NCI-H2171 treated with DMSO at 0.1 percent for 48 hours (cell line): ENCODE data around the gene GLRA3.

Experiments used
- DNase-seq: peaks from one replicate; lab custom pipeline; 2025; lab: John Stamatoyannopoulos, UW

GLRA3 gene

GRCh38 chr4:174595141-174595929 lies 233.7 kb downstream of the GLRA3 start:
- no peak for DNase-seq

DNA sequence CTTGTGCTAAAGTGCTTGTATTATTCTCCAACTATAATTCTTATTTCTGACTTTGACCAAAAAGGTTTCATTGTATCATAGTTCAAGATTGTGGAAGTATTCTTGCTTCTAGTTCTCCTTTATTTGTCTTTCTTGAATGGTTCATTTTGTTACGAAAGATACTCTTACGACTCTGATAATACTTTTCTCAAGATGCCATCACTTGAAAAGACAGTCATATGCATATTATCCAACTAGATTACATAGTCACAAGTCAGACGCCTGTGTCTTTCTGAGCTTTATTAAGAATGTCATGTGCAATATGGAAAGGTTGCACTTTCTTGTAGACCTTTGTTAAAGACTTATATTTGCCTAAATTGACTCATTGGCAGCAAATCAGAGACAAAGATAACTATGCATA lies 235.3 kb downstream of the GLRA3 start:
- no peak for DNase-seq

- DNase-seq, result no peak
Measured at GRCh38 chr4:174592985-174593335, 236.1 kb downstream of the GLRA3 start.

GRCh38 chr4:174592256-174592984 lies 236.6 kb downstream of the GLRA3 start:
- no peak for DNase-seq

DNA sequence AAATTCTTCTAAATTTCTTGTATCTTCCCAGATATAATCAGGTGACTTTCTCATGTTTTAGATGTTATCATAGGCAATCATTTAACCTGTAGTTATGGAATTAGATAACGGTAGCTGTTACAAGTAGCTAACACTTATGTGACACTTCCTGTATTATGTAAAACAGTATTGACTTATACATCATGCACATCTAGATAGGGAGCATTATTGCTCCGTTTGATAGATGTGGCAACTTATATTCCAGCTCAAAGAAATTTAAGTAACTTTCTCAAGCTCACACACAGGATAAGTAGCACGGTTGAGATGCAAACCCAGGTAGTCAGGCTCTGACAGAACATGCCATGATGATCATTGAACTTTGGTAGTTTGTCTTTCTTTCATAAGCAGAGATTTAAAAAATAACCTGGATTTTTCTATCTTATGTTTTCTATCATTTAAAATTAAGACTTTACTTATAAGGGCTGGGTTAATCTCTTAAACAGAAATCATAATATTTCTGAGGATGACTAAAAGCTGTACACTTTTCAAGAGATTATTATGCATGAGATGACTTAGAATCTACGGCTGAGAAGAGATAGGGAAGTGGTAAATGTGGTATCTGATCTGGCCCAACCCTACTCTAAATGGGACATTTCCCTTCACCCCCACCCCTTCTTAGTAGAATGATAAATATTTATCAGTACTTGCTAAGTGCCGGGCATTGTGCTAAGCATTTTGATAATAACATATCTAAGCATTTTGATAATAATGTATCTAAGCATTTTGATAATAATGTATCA lies 237.6 kb downstream of the GLRA3 start:
- DNase-seq, result no peak

DNA sequence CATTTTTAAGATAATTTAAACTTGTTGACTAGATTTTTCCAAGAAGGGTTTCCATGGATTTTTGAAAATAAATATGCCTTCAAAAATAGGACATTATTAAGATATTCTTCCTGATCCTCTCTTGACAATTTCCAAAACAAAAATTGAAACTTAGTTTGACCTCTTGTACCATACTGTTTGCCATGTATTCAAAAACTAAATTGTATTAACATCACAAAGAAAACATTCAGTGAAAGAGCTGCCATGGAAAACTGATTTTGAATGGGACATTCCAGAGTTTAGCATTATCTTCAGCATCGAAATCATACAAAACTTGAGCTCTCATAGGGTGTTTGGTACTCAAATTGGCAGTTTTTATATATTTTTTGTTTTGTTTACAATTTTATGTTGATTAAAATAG lies 238.7 kb downstream of the GLRA3 start:
- no peak for DNase-seq
